ENCODE results near the gene ABCA13. TPM values are rescaled to one million over a fixed set of nuclear protein-coding genes. Genes with fewer than 3 reads are reported as not detected.
A peak's percentile ranks its signal among the peaks of the same experiment; 100 is the strongest.

ABCA13 gene
- total RNA-seq, 1 experiment from 2014 or later, result 1.7 TPM

- ChIA-PET POLR2A (no interaction called here), CTCF (no interaction called here)
- Histone ChIP-seq H3K36me3 (ENCODE audit: control insufficient read depth, insufficient read depth, low read length) (no peaks in the 10 kb centered on the region), H3K9me3 (ENCODE audit: control insufficient read depth, insufficient read depth, low read depth, low read length) (no peaks in the 10 kb centered on the region), H3K27me3 (ENCODE audit: control insufficient read depth, insufficient read depth, low read length) (no peaks in the 10 kb centered on the region), H3K4me3 (ENCODE audit: low read depth in 2 of 2, low read length in 2 of 2) (no peak overlapping the region), H3K27ac (ENCODE audit: low read length) (no peak overlapping the region), H3K4me1 (ENCODE audit: control insufficient read depth, insufficient read depth, low read length) (no peaks in the 10 kb centered on the region)
- no peak for TF ChIP-seq TCF7L2 (IDR thresholded peaks at IDR 0.05; ENCODE audit: low read depth, low read length)
- TF ChIP-seq POLR2AphosphoS5 (IDR thresholded peaks at IDR 0.05; ENCODE audit: low read depth, low read length), result no peak
- no peak for TF ChIP-seq SIN3A (IDR thresholded peaks at IDR 0.05; ENCODE audit: borderline replicate concordance, insufficient read depth, low read depth, low read length)
- TF ChIP-seq REST (IDR thresholded peaks at IDR 0.05; ENCODE audit: insufficient read depth in 1 of 2, low read depth in 2 of 2, low read length in 1 of 2), result no peak
- TF ChIP-seq CTCF (IDR thresholded peaks at IDR 0.05), result no peak
- intact Hi-C loops (cut with micrococcal nuclease; ENCODE audit: unreplicated experiment) (no loop called here), in situ Hi-C loops (cut with HindIII; ENCODE audit: low pct_unique_long_range_greater_than_20kb, low sequenced_read_pairs) (no loop called here)
- BruUV-seq (replicated peaks), result no TSS peak
- ATAC-seq (no peak), DNase-seq (ENCODE audit: low read depth, low spot score) (no peak)
Measured at GRCh38 chr7:48617508-48617907, 446.2 kb downstream of the ABCA13 start.

DNA sequence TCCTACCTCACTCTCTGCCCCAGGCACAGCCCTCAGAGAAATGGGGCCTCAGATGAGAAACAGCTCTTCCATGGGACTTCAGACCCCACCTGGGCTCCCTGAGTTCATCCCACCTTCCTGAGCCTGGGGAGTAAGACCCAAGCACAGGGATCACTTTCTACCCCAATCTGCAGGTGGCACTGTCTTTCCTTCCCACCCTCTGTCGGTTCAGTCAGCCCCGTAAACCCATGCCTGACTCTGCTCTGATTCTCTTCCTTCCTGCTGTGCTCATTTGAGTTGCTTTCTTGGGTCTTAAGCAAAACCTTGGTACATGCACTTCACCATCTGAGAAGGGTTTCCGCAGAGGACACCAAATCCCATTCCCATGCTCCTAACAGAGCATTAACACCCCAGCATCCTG lies 446.7 kb downstream of the ABCA13 start:
- in situ Hi-C loops (cut with HindIII; ENCODE audit: low pct_unique_long_range_greater_than_20kb, low sequenced_read_pairs), result no loop called here
- BruUV-seq (replicated peaks), result no TSS peak
- H3K9me3 ChIP-seq (ENCODE audit: control insufficient read depth, insufficient read depth, low read depth, low read length), result no peaks in the 10 kb centered on the region
- ChIA-PET POLR2A (no interaction called here), CTCF (no interaction called here)
- no peak overlapping the region for H3K4me3 ChIP-seq (ENCODE audit: low read depth in 2 of 2, low read length in 2 of 2)
- DNase-seq (ENCODE audit: low read depth, low spot score) (no peak), ATAC-seq (no peak)
- H3K36me3 ChIP-seq (ENCODE audit: control insufficient read depth, insufficient read depth, low read length), result no peaks in the 10 kb centered on the region
- TF ChIP-seq POLR2AphosphoS5 (IDR thresholded peaks at IDR 0.05; ENCODE audit: low read depth, low read length) (no peak), CTCF (IDR thresholded peaks at IDR 0.05) (peak; percentile 20; the same call in 1 of the 2 replicates)
- no peaks in the 10 kb centered on the region for H3K27me3 ChIP-seq (ENCODE audit: control insufficient read depth, insufficient read depth, low read length)
- intact Hi-C loops (cut with micrococcal nuclease; ENCODE audit: unreplicated experiment), result no loop called here
- no peaks in the 10 kb centered on the region for H3K4me1 ChIP-seq (ENCODE audit: control insufficient read depth, insufficient read depth, low read length)
- no peak overlapping the region for H3K27ac ChIP-seq (ENCODE audit: low read length)

- Histone ChIP-seq H3K36me3 (ENCODE audit: control insufficient read depth, insufficient read depth, low read length) (no peaks in the 10 kb centered on the region), H3K9me3 (ENCODE audit: control insufficient read depth, insufficient read depth, low read depth, low read length) (no peaks in the 10 kb centered on the region), H3K4me1 (ENCODE audit: control insufficient read depth, insufficient read depth, low read length) (no peaks in the 10 kb centered on the region), H3K27me3 (ENCODE audit: control insufficient read depth, insufficient read depth, low read length) (no peaks in the 10 kb centered on the region), H3K27ac (ENCODE audit: low read length) (no peak overlapping the region), H3K4me3 (ENCODE audit: low read depth in 2 of 2, low read length in 2 of 2) (no peak overlapping the region)
- no peak for ATAC-seq
- BruUV-seq (replicated peaks), result no TSS peak
- CTCF ChIA-PET, result no interaction called here
- in situ Hi-C loops (cut with HindIII; ENCODE audit: low pct_unique_long_range_greater_than_20kb, low sequenced_read_pairs), result no loop called here
- DNase-seq (ENCODE audit: low read depth, low spot score), result no peak
- intact Hi-C loops (cut with micrococcal nuclease; ENCODE audit: unreplicated experiment), result no loop called here
- POLR2A ChIA-PET, result no interaction called here
- TF ChIP-seq SIN3A (IDR thresholded peaks at IDR 0.05; ENCODE audit: borderline replicate concordance, insufficient read depth, low read depth, low read length) (no peak), REST (IDR thresholded peaks at IDR 0.05; ENCODE audit: insufficient read depth in 1 of 2, low read depth in 2 of 2, low read length in 1 of 2) (no peak), TCF7L2 (IDR thresholded peaks at IDR 0.05; ENCODE audit: low read depth, low read length) (no peak), POLR2AphosphoS5 (IDR thresholded peaks at IDR 0.05; ENCODE audit: low read depth, low read length) (no peak), CTCF (IDR thresholded peaks at IDR 0.05) (no peak)
Measured at GRCh38 chr7:48621076-48621475, 449.8 kb downstream of the ABCA13 start.

Data from Panc1 (cell line).